ENCODE data around the gene SUV39H1. TPM values are rescaled to one million over a fixed set of nuclear protein-coding genes. Genes with fewer than 3 reads are reported as not detected.
A peak's percentile ranks its signal among the peaks of the same experiment; 100 is the strongest.

SUV39H1 gene
- total and polyA plus RNA-seq, 2 experiments from 2014 or later = 6.0 to 6.8 TPM

- Histone ChIP-seq H3K9me2 (ENCODE audit: insufficient read depth) (no peaks in the 10 kb centered on the region), H3F3A (ENCODE audit: insufficient read depth) (peaks cover 8% of the 10 kb centered on the region), H3K36me3 (ENCODE audit: low read depth) (no peaks in the 10 kb centered on the region), H3K9me3 (ENCODE audit: low read depth) (no peaks in the 10 kb centered on the region), H3K9ac (no peak overlapping the region), H3K4me3 (no peak overlapping the region), H3K27ac (0 out of 2 replicates have a peak overlapping the region, but pooled peaks have one; percentile 12), H3K4me1 (ENCODE audit: insufficient read depth) (no peaks in the 10 kb centered on the region), H2AFZ (no peak overlapping the region), H3K79me2 (ENCODE audit: insufficient read depth) (no peaks in the 10 kb centered on the region; the same call in 1 of the 2 replicates), H4K20me1 (ENCODE audit: insufficient read depth) (no peaks in the 10 kb centered on the region), H3K4me2 (ENCODE audit: unreplicated experiment) (no peak overlapping the region), H3K27me3 (replicated peaks; ENCODE audit: insufficient read depth) (no peaks in the 10 kb centered on the region)
- WGBS, 2 experiments (ENCODE audit: low coverage in 1 of 2, low lambda C conversion rate in 2 of 2, missing lambda C conversion rate in 2 of 2) = 24 to 43% methylated on average over 4 of the region's 4 CpGs
- DNase-seq = peak; percentile 57
- TF ChIP-seq EZH2phosphoT487 (IDR thresholded peaks at IDR 0.05; ENCODE audit: insufficient read depth, low read depth) (no peak), EZH2 (IDR thresholded peaks at IDR 0.05; ENCODE audit: insufficient read depth, poor library complexity, severe bottlenecking) (no peak)
- in situ Hi-C loops (cut with MboI) = no loop called here
These were observed 7.3 kb downstream of the SUV39H1 start for GRCh38 chrX:48703642-48704481.

- H3K9me2 ChIP-seq (ENCODE audit: insufficient read depth) = no peaks in the 10 kb centered on the region
- H3K9ac ChIP-seq = no peak overlapping the region
- H3K4me2 ChIP-seq (ENCODE audit: unreplicated experiment) = no peak overlapping the region
- whole genome bisulfite sequencing, 2 experiments (ENCODE audit: low coverage in 1 of 2, low lambda C conversion rate in 2 of 2, missing lambda C conversion rate in 2 of 2) = 87 to 93% methylated on average over 4 of the region's 12 CpGs
- no peaks in the 10 kb centered on the region for H3K27me3 ChIP-seq (replicated peaks; ENCODE audit: insufficient read depth)
- no peak for DNase-seq
- H3K4me3 ChIP-seq = no peak overlapping the region
- no peak for TF ChIP-seq EZH2phosphoT487 (IDR thresholded peaks at IDR 0.05; ENCODE audit: insufficient read depth, low read depth)
- no peak for TF ChIP-seq EZH2 (IDR thresholded peaks at IDR 0.05; ENCODE audit: insufficient read depth, poor library complexity, severe bottlenecking)
- no peaks in the 10 kb centered on the region for H3K9me3 ChIP-seq (ENCODE audit: low read depth)
- no peak overlapping the region for H3K27ac ChIP-seq
- no peaks in the 10 kb centered on the region for H3K36me3 ChIP-seq (ENCODE audit: low read depth)
- no peaks in the 10 kb centered on the region for H3K4me1 ChIP-seq (ENCODE audit: insufficient read depth)
- peaks cover 8% of the 10 kb centered on the region for H3F3A ChIP-seq (ENCODE audit: insufficient read depth)
- H2AFZ ChIP-seq = no peak overlapping the region
- H3K79me2 ChIP-seq (ENCODE audit: insufficient read depth) = no peaks in the 10 kb centered on the region
- no peaks in the 10 kb centered on the region for H4K20me1 ChIP-seq (ENCODE audit: insufficient read depth)
- in situ Hi-C loops (cut with MboI) = no loop called here
These were observed 9.3 kb downstream of the SUV39H1 start for GRCh38 chrX:48705871-48706270.

- Histone ChIP-seq H3K27me3 (replicated peaks; ENCODE audit: insufficient read depth) (no peaks in the 10 kb centered on the region), H3K27ac (no peak overlapping the region), H3K4me2 (ENCODE audit: unreplicated experiment) (no peak overlapping the region), H4K20me1 (ENCODE audit: insufficient read depth) (no peaks in the 10 kb centered on the region), H3K79me2 (ENCODE audit: insufficient read depth) (no peaks in the 10 kb centered on the region), H3K4me1 (ENCODE audit: insufficient read depth) (peaks cover 9% of the 10 kb centered on the region), H3K9me3 (ENCODE audit: low read depth) (no peaks in the 10 kb centered on the region), H3K36me3 (ENCODE audit: low read depth) (no peaks in the 10 kb centered on the region), H3K4me3 (no peak overlapping the region), H2AFZ (no peak overlapping the region), H3K9ac (no peak overlapping the region), H3F3A (ENCODE audit: insufficient read depth) (peaks cover 5% of the 10 kb centered on the region; the same call in 1 of the 2 replicates), H3K9me2 (ENCODE audit: insufficient read depth) (no peaks in the 10 kb centered on the region)
- TF ChIP-seq EZH2phosphoT487 (IDR thresholded peaks at IDR 0.05; ENCODE audit: insufficient read depth, low read depth) (no peak), EZH2 (IDR thresholded peaks at IDR 0.05; ENCODE audit: insufficient read depth, poor library complexity, severe bottlenecking) (no peak)
- WGBS, 2 experiments (ENCODE audit: low coverage in 1 of 2, low lambda C conversion rate in 2 of 2, missing lambda C conversion rate in 2 of 2) = 98% methylated on average over 7 of the region's 7 CpGs
- DNase-seq = no peak
- in situ Hi-C loops (cut with MboI) = no loop called here
These were observed 13.1 kb downstream of the SUV39H1 start for GRCh38 chrX:48709522-48710112.

- no peak for TF ChIP-seq EZH2 (IDR thresholded peaks at IDR 0.05; ENCODE audit: insufficient read depth, poor library complexity, severe bottlenecking)
- no peak for TF ChIP-seq EZH2phosphoT487 (IDR thresholded peaks at IDR 0.05; ENCODE audit: insufficient read depth, low read depth)
- no peaks in the 10 kb centered on the region for H3K9me2 ChIP-seq (ENCODE audit: insufficient read depth)
- 91 to 93% methylated on average over 8 to 9 of the region's 9 CpGs for WGBS, 2 experiments (ENCODE audit: low coverage in 1 of 2, low lambda C conversion rate in 2 of 2, missing lambda C conversion rate in 2 of 2)
- H3K27me3 ChIP-seq (replicated peaks; ENCODE audit: insufficient read depth) = no peaks in the 10 kb centered on the region
- H3K27ac ChIP-seq = no peak overlapping the region
- no peak for DNase-seq
- H3K9me3 ChIP-seq (ENCODE audit: low read depth) = no peaks in the 10 kb centered on the region
- no peaks in the 10 kb centered on the region for H3K36me3 ChIP-seq (ENCODE audit: low read depth)
- no peak overlapping the region for H3K9ac ChIP-seq
- H2AFZ ChIP-seq = no peak overlapping the region
- H3K4me3 ChIP-seq = no peak overlapping the region
- in situ Hi-C loops (cut with MboI) = no loop called here
- peaks cover 13% of the 10 kb centered on the region for H3K4me1 ChIP-seq (ENCODE audit: insufficient read depth)
- peaks cover 8% of the 10 kb centered on the region; the same call in 1 of the 2 replicates for H3F3A ChIP-seq (ENCODE audit: insufficient read depth)
- no peak overlapping the region for H3K4me2 ChIP-seq (ENCODE audit: unreplicated experiment)
- H4K20me1 ChIP-seq (ENCODE audit: insufficient read depth) = no peaks in the 10 kb centered on the region
- H3K79me2 ChIP-seq (ENCODE audit: insufficient read depth) = no peaks in the 10 kb centered on the region
These were observed 14.8 kb downstream of the SUV39H1 start for GRCh38 chrX:48711162-48711928.
